Testis (tissue), 3 donors: ENCODE measurements around the gene PIRT. TPM values are rescaled to one million over a fixed set of nuclear protein-coding genes. Genes with fewer than 3 reads are reported as not detected.

Experiments
- DNase-seq: peaks from one replicate; pipeline ENCODE4 v3.0.0-alpha.2; 2019
- H3K27ac ChIP-seq, 2 donors: fragments of 200-600 bp; sonication (generic); one replicate each; pipeline ENCODE4 v1.5.1; 2019
- H3K27me3 ChIP-seq: fragments of 200-600 bp; sonication (generic); one replicate; pipeline ENCODE4 v1.5.1; 2019
- H3K36me3 ChIP-seq: fragments of 200-600 bp; sonication (generic); one replicate; pipeline ENCODE4 v1.5.1; 2017; ENCODE audit warnings: low read depth; ENCODE audit errors: missing control alignments
- H3K4me1 ChIP-seq: fragments of 200-600 bp; sonication (generic); one replicate; pipeline ENCODE4 v1.5.1; 2019
- H3K4me3 ChIP-seq, 2 donors: fragments of 200-600 bp; sonication (generic); one replicate each; pipeline ENCODE4 v1.5.1; 2017 to 2019
- H3K9me3 ChIP-seq: fragments of 200-600 bp; sonication (generic); one replicate; pipeline ENCODE4 v1.5.1; 2017
- POLR2A ChIP-seq: fragments of 450-650 bp; IDR thresholded peaks from one replicate; pipeline ENCODE4 v1.6.1; 2017; ENCODE audit warnings: antibody characterized with exemption, mild to moderate bottlenecking, moderate library complexity
- WGBS, 2 donors: methylation state at CpG; one replicate each; pipeline ENCODE4 v1.1.5; 2018; 5-methylcytosine and 5-hydroxymethylcytosine counted together
- intact Hi-C: fragments of 100-400 bp; cut with DNase I; formaldehyde crosslinking; loops from one replicate; pipeline ENCODE4 v1.15.1; 2023; ENCODE audit warnings: low total_unique reads
- polyA plus RNA-seq: library from polyadenylated mRNA; stranded (reverse); fragments of 350-450 nt; fragmentation: Illumina TruSeq; extraction: RNeasy Lipid Tissue Mini Kit (QIAGEN cat#74804); gene quantifications from one replicate; pipeline ENCODE4 v1.2.3, GENCODE V29; 2014; ENCODE audit warnings: low read depth, low replicate concordance; ENCODE audit not compliant: insufficient read depth
- total RNA-seq, 2 donors: library from RNA; depleted of rRNA; stranded (reverse); fragments of >200 nt; gene quantifications; one replicate each; pipeline ENCODE4 v1.2.3, GENCODE V29; 2016
- TF ChIP-seq, protein P1 (sequence below), 3 experiments: fragments of 450-650 bp in 2 of 3; fragments of 200-600 bp in 1 of 3; sonication (generic) in 1 of 3; IDR thresholded peaks; one replicate each; pipeline ENCODE4 v1.5.1; 2016 to 2019; ENCODE audit warnings: antibody characterized with exemption in 3 of 3, mild to moderate bottlenecking in 2 of 3, moderate library complexity in 1 of 3

PIRT gene
- total and polyA plus RNA-seq, 3 donors from 2014 or later = 0.08 to 0.37 (median 0.18) TPM

DNA sequence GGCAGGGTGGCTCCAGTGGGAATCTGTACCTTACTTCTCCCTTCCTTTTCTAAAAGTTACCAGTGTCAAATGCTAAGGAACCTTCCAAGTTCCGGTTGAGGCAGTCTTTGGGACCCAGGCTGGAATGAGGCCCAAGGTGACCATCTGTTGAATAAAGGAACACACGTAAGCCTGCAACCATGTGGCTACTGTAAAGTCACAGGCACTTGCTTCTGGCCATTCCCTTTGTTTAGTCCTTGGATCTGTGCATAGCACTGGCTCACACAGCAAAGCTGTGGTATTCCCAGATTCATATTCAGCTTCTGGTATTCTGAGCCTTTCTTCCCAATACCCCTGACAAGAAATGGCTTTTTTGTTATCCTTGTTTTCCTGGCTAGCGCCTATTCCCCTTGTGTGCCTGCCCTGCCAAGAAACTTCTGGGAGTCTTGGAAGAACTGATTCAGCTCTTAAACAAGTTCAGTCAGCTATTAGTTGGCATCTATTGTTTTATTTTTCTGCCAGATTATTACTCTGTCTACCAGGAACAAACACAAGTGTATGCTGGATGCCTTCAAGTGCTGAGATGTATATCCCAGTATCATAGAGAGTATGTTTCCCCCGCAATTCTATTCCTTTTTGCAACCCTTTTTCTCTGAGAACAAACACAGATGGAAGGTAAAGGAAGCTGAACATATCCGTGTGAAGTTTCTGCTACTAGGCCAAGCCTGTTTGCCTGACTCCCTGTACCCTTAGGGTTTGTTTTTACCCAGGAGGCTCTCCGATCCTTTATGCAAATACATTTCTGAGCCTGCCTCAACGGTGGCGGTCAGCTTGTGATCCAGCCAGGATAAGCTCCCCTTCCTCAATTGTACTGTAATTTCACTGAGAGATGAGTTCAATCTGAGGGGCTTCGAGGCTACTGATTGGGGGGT, 47.1 kb downstream of the PIRT start:
- no peaks in the 10 kb centered on the region for H3K9me3 ChIP-seq
- peak; percentile 40 for DNase-seq
- intact Hi-C loops = no loop called here
- H3K27ac ChIP-seq = no peak overlapping the region
- no peak overlapping the region for H3K4me3 ChIP-seq
- H3K4me1 ChIP-seq = peaks cover 7% of the 10 kb centered on the region
- no peaks in the 10 kb centered on the region for H3K27me3 ChIP-seq
- WGBS, 2 donors = 64 to 72% methylated on average over 9 of the region's 9 CpGs
- TF ChIP-seq POLR2A = no peak
- TF ChIP-seq, protein P1, sequence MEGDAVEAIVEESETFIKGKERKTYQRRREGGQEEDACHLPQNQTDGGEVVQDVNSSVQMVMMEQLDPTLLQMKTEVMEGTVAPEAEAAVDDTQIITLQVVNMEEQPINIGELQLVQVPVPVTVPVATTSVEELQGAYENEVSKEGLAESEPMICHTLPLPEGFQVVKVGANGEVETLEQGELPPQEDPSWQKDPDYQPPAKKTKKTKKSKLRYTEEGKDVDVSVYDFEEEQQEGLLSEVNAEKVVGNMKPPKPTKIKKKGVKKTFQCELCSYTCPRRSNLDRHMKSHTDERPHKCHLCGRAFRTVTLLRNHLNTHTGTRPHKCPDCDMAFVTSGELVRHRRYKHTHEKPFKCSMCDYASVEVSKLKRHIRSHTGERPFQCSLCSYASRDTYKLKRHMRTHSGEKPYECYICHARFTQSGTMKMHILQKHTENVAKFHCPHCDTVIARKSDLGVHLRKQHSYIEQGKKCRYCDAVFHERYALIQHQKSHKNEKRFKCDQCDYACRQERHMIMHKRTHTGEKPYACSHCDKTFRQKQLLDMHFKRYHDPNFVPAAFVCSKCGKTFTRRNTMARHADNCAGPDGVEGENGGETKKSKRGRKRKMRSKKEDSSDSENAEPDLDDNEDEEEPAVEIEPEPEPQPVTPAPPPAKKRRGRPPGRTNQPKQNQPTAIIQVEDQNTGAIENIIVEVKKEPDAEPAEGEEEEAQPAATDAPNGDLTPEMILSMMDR (IDR thresholded peaks at IDR 0.05) = no peak
- no peaks in the 10 kb centered on the region for H3K36me3 ChIP-seq

- TF ChIP-seq, protein P1 (IDR thresholded peaks at IDR 0.05) = no peak
- TF ChIP-seq POLR2A = no peak
- intact Hi-C loops = no loop called here
- no peak for DNase-seq
- H3K4me1 ChIP-seq = peaks cover 7% of the 10 kb centered on the region
- no peak overlapping the region for H3K4me3 ChIP-seq
- WGBS, 2 donors = 60 to 85% methylated on average over 4 of the region's 4 CpGs
- no peaks in the 10 kb centered on the region for H3K27me3 ChIP-seq
- H3K27ac ChIP-seq = no peak overlapping the region
- H3K9me3 ChIP-seq = no peaks in the 10 kb centered on the region
- H3K36me3 ChIP-seq = no peaks in the 10 kb centered on the region
Measured at GRCh38 chr17:10789694-10790271, 48.1 kb downstream of the PIRT start.

DNA sequence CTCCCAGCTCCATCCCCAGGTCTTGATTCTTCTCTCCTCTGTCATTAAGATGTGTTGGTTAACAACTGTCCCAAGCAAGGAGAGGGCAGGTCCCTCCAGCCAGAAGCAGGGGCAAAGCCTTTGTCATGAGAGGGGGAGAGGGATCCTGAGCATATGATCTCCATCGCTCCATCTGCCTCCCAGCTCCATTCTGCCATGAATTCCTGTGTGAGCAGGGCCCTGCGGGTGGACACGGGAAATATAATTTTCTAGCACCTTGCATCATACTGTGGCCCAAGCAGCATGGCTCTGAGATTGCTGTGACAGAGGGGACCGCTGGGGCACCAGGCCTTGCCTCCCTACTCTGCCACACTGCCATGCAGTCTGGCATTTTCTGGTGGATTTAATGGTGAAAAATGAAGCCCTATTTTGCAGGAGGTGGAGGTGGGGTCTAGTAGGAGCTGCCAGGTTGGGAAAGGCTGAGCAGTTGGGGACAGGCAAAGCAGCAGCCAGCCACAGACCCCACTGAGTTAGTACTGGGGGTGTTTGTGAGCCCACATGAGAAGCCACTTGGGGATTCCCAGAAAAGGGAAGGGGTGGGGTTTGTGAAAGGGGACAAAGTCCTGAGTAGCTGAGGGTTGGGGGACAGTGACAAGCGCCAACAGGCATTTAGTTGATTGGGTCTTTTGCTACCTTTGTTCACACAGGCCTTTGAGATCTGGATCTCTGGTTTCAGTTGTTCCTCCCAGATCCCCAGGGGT, 50.4 kb downstream of the PIRT start:
- TF ChIP-seq, protein P1 (IDR thresholded peaks at IDR 0.05) = no peak
- DNase-seq = no peak
- WGBS, 2 donors = 94 to 96% methylated on average over 5 of the region's 5 CpGs
- no peaks in the 10 kb centered on the region for H3K9me3 ChIP-seq
- no peaks in the 10 kb centered on the region for H3K27me3 ChIP-seq
- no peaks in the 10 kb centered on the region for H3K36me3 ChIP-seq
- peaks cover 7% of the 10 kb centered on the region for H3K4me1 ChIP-seq
- no peak overlapping the region for H3K4me3 ChIP-seq
- no peak overlapping the region for H3K27ac ChIP-seq
- intact Hi-C loops = no loop called here

DNA sequence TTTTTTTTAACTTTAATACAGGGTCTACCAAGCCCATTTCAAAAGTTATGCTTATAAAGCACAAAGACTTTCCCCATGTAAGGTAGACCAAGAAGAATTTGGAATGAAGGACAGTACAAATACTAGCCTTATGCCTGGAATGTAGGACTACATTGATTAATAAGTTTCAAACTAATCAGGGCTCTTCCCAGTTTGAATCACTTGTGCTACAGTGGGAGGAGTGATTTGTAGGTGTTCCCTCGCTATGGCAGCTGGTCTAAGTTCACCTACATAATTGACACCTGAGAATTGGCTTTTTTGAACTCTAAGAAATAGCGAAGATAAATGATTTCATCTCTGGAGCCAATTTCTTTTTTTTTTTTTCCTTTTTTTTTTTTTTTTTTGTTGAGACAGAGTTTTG, 52.6 kb downstream of the PIRT start:
- 85 to 99% methylated on average over 2 of the region's 2 CpGs for WGBS, 2 donors
- peaks cover 7% of the 10 kb centered on the region for H3K4me1 ChIP-seq
- no peak overlapping the region for H3K4me3 ChIP-seq
- no peaks in the 10 kb centered on the region for H3K36me3 ChIP-seq
- no peak for TF ChIP-seq POLR2A
- TF ChIP-seq, protein P1 (IDR thresholded peaks at IDR 0.05) = no peak
- H3K27me3 ChIP-seq = no peaks in the 10 kb centered on the region
- no peak for DNase-seq
- intact Hi-C loops = no loop called here
- no peak overlapping the region for H3K27ac ChIP-seq
- H3K9me3 ChIP-seq = no peaks in the 10 kb centered on the region
